C4-2B (cell line): ENCODE data around the gene ARFGAP1.

Experiments used
- ZFX ChIP-seq: fragments of 450-650 bp; IDR thresholded peaks from 2 replicates; pipeline ENCODE4 v1.6.1; 2017
- TF ChIP-seq, protein P1 (sequence below): fragments of 450-650 bp; conservative IDR thresholded peaks from 2 replicates; pipeline ENCODE4 v1.5.1; 2017; ENCODE audit warnings: mild to moderate bottlenecking

DNA sequence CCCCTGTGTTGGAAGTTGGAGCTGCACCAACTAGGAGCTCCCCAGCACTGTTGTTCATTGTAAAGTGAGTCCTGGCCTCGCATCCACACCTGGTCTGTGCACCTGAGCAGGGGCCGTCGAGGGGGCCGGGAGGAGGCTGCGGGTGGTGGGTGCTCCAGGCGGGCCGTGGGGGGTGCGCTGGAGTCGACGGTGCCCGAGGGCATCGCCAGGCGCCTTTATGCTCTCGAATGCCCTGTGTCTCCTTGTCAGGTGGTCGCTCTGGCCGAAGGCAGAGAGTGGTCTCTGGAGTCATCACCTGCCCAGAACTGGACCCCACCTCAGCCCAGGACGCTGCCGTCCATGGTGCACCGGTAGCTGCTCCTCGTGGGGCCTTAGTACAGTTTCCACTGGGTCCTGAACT is 4.3 kb downstream of the ARFGAP1 start:
- TF ChIP-seq, protein P1, sequence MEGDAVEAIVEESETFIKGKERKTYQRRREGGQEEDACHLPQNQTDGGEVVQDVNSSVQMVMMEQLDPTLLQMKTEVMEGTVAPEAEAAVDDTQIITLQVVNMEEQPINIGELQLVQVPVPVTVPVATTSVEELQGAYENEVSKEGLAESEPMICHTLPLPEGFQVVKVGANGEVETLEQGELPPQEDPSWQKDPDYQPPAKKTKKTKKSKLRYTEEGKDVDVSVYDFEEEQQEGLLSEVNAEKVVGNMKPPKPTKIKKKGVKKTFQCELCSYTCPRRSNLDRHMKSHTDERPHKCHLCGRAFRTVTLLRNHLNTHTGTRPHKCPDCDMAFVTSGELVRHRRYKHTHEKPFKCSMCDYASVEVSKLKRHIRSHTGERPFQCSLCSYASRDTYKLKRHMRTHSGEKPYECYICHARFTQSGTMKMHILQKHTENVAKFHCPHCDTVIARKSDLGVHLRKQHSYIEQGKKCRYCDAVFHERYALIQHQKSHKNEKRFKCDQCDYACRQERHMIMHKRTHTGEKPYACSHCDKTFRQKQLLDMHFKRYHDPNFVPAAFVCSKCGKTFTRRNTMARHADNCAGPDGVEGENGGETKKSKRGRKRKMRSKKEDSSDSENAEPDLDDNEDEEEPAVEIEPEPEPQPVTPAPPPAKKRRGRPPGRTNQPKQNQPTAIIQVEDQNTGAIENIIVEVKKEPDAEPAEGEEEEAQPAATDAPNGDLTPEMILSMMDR: no peak
- TF ChIP-seq ZFX: no peak
